HG03571 (cell line): ENCODE results near the gene MRFAP1L1.
"Not testable (repeated sequence)": the region's sequence is repeated elsewhere in the genome, so short reads cannot be mapped to it uniquely, and the experiment has no call there.

ENCODE experiments used
- ATAC-seq: cut with Tn5 transposase; IDR thresholded peaks from one replicate; pipeline ENCODE4 v1.9.1; 2021; ENCODE audit not compliant: unreplicated experiment

MRFAP1L1 gene

DNA sequence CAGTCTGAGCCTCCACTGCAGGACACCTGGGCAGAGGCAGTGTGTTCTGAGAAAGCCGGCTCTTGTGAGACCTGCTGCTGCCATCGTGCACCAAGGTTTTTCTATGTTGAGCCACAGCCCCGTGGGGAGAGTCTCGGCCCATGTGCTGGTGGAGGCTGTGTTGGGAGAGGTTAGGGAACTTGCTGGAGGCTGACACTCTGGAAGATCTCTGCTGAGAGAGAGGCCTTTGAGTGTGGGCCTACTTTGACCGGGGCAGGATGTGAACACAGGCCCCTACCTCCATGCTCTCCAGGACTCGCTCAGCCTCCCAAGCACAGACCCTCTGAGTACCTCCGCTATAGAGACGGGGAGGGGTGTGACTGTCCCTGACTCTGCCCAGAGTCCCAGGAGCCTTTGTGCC lies 17.3 kb downstream of the MRFAP1L1 start:
- ATAC-seq: no peak

DNA sequence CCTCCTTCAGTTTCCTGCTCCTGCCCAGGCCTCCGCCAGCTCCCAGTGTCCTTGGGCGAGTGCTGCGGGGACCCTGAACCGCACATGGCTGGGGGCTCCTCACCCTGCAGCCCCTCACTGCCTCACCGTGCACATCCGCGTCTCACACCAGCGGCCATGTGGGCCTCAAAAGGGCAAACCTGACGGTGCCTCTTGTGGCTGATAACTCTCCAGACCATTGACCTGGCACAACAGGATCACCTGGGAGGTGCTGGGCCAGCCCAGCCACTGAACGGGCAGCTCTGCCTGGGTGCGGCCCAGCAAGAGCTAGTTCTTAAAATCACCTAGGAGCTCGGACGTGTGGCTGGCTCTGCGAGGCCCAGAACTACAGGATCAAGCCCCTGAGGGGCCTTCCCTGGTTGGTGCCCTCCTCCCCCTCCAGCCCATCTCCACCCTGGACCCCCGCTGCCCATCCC lies 20.1 kb downstream of the MRFAP1L1 start:
- ATAC-seq: no peak

DNA sequence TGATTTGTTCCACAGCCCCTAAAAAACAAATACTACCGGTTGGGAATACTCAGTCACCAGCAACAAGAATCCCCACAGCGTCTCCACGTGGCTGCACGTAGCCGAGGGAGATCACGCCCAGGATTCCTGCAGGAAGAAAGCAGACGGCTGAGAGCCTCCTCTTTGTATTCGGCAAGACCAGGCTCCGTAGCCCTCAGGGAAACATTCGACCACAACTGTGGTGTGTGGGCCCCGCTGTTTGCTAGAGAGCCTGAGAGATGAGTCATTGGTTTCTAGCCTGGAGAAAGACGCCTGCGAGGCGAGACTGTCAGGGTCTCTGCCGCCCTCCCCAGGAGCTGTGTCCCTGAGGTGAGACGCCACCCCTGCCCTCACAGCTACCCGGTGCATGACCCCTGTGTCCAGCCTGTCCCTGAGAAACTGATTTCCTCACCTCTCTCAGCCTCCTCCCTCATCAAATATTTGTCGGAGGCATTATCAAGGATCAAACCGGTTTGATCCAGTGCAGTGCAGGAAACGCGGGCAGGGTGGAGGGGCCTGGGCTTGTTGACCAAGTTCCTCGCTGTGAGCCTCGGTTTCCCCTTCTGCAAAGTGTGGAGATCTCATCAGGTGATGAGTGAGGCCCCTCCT lies 20.7 kb downstream of the MRFAP1L1 start:
- ATAC-seq: peak; percentile 50

DNA sequence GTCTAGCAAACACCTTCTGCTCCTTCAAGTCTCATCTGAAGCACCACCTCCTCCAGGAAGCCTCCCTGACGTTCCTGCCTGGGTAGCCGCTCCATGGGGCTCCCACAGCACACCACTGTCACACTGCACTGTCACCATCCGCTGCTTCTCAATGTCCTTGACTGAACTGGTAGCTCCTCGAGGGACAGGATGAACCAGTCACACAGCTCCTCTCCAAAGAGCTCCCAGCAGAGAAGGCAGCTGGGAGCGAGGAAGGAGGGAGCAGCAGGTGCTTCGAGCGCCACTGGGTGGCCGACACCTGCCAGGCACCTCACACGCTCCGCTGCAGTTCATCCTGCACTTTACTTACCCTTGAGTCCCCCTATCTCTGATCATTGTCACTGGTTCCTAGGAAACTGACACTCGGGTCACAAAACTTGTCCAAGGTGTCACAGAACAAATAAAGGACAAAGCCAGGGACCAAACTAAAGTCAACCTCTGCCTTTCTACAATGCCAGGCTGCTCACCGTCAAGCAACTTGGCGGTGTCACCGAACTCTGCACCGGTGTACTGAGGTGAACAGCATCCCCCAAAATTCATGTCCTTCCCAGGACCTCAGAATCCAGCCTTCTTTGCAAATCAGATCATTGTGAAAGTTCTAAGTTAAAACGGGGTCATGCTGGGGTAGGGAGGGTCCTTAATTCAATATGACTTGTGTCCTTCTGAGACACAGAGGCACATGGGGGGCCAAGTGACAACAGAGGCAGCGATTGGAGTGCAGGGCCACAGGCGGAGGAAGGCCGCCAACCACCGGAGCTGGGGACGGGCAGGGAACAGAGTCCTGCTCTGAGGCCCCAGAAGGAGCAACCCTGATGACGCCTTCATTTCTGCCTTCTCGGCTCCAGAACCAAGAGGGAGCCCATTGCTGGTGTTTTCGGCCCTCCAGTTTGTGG lies 21.5 kb downstream of the MRFAP1L1 start:
- no peak for ATAC-seq

DNA sequence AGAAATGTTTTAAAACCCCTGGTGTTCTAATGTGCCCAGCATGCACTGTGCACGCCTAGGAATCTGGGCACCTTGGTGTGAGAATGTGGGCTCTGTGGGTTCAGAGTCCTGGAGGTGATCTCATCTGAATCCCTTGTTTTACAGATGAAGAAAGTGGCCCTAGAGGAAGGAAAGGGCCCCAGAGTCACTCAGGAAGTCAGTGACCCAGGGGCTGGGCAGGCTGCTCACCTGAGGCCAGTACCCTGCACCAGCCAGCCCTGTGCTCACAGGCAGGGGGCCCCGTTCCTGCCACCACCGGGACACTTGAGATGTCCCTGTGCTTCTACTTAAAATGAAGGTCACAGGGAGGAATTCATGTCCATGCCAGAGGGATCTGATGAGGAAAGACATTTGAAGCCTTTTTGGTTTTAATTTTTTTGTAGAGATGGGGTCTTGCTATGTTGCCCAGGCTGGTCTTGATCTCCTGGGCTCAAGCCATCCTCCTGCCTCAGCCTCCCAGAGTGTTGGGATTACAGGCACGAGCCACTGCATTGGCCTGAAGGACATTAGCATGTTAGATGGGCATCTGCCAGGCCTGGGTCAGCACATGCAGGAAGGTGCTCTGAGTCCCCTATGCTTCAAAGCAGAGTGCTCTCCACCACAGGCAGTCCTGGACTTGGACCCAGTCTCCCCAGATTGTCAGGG lies 23.4 kb downstream of the MRFAP1L1 start:
- ATAC-seq: no peak

DNA sequence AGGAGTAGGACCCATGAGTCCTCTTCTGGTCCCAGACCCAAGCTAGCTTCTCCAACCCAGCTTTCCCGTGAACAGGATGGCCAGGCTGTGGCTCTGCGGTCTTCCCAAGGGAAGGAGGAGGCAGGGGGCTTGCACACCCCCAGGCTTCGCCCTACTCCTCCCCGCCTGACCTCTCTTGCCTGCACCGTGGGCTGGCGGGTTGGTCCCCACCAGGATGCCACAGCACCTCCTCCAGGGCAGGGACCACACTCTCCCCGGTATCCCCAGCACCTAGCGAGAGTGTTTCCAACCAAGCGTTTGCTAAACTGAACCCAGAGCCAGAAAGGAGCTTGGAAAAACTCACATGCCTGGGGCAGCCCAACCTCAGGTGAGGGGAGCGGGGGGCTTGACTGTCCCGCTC lies 25.0 kb downstream of the MRFAP1L1 start:
- no peak for ATAC-seq

DNA sequence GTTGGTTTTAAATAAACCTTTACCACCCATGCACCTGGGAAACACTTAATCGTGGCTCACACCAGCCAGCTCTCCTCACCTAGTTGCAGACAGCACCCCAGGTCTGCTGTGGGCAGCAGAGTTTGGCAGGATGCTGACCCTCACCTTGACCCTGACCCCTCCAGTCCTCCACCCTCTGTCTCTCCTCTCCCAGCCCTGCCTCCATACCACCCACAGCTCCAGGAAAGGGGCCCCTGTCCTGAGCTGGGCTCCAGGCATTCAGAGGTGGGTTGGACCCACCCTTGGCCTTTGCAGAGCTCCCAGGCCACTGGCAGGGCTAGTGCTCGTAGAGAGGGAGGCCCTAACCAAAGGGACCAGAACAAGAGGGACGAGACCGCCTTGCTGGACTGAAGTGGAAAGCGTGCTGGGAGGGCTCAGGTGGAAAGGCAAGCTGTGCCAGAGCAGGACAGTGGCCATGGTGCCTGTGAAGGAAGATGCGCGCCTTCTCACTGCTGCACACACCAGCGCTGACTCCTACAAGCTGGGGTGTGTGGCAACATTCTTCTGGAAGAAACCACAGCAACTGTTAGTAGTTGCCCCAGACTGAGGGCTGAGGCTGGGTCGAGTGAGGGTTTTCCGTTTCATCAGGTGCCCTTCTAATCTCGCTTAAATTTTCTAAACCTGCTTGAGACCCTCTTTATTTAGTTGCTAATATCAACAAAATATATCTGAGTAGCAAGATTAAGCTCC lies 26.6 kb downstream of the MRFAP1L1 start:
- ATAC-seq: no peak

DNA sequence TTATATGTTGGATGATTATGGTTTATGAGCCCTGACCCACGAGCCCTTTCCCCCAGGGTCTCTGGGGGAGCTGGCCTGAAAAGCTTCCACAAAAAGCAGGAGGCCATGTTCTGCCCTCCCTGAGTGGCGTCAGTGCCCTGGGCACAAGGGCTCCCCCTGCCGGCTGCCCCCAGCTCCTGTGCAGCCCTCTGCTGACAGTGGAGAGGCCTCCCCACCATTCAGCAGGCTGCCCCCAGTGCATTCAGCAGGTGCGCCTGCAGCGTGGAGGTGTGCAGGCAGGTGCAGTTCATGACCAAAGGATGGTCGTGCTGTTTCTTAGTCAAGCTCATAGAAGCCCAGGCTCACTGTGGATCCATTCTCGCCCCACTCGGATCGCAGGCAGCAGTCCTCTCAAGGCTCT lies 28.5 kb downstream of the MRFAP1L1 start:
- no peak for ATAC-seq

DNA sequence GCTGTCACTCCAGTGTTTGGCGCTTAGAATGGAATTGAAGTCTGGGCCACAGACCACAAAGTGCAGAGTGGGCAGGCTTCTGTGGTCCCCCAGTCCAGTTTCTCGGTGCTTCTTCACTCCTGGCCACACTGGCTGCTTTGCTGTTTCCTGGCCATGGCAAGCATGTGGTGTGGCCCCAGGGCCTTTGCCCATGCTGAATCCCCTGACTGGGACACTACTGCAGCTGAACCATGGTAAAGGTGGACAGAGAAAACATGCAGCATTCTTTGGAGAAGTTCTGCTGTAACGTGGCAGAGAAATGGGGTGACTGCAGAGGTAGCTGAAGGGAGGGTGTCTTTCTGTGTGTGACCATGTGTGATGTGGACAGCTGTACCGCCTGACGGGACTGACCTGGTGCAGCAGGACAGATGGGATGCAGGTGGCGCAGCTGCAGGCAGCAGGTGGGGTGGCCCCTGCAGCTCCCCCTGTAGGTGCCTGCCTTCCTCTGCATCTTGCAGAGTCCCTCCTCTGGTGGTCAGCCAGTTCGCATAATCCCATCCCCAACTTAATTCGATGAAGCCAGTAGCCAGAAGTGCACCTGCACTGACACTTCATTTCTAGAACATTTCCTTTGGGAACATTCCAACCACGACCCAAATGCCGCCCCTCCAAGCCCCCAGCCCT lies 29.2 kb downstream of the MRFAP1L1 start:
- ATAC-seq: no peak

DNA sequence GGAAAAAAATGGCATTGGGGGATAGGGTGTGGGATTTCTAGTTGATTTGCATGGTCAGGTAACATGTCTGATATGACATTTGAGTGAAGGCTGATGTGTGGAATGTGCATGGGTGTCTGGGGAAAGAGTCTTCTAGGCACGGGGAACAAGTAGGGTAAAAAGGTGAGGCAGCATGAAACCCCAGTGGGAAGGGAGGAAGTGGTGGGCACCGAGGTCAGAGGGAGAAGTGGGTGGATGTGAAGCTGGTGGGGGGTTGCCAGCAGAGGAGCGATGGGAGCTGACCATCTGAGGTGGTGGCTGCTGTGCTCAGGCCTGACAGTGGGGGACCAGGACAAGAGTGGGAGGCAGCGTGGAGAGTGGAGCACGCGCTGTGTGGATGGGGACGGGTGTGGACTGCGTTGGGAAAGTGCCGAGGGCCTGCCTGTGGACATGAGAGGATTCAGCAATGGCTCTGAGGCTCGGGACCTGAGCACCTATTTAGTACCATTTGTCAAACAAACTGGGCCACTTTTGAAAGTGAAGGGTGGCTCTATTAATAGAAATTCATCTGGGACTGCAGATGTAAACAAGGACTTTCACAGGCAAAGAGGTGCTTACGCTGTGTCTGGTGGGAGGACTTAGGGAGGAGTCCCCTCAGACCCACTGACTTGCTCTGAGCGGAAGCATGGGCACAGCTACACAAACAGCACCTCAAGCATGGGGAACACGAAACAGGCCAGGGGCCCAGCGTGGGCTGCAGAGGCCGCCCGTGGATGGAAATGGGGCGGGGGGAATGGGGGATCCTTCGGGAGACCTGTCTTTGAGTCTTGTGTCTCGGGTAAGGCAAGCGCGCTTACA lies 32.7 kb downstream of the MRFAP1L1 start:
- ATAC-seq: no peak

DNA sequence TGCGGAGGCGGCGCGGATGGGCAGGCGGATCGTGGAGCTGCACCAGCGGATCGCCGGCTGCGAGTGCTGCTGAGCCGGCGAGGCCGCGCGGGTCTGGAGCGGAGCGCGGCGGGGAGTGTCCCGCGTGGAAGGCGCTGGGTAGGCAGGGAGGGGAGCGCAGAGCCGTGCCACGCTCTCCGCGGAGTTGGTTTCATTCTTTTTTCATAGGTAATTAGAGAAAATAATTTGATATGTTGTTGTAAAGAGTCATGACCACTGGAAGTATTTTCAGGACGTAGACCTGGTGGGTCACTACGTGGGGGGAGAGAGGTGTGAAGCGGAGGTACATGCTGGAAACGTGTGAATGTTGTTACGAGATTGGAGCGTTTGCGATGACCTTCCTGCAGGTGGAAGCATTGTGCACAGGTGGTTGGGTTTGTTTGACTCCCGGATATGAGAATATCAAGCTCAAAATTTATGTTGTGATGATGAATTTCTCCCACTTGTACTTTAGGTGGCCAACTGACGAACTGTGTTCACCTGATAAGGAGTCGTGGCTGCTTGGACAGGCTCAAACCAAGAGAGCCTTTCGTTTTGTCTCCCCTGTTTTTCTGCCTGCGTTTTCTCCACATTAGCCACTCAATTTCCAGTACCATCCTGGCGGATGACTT lies 35.0 kb downstream of the MRFAP1L1 start:
- peak; percentile 30 for ATAC-seq

DNA sequence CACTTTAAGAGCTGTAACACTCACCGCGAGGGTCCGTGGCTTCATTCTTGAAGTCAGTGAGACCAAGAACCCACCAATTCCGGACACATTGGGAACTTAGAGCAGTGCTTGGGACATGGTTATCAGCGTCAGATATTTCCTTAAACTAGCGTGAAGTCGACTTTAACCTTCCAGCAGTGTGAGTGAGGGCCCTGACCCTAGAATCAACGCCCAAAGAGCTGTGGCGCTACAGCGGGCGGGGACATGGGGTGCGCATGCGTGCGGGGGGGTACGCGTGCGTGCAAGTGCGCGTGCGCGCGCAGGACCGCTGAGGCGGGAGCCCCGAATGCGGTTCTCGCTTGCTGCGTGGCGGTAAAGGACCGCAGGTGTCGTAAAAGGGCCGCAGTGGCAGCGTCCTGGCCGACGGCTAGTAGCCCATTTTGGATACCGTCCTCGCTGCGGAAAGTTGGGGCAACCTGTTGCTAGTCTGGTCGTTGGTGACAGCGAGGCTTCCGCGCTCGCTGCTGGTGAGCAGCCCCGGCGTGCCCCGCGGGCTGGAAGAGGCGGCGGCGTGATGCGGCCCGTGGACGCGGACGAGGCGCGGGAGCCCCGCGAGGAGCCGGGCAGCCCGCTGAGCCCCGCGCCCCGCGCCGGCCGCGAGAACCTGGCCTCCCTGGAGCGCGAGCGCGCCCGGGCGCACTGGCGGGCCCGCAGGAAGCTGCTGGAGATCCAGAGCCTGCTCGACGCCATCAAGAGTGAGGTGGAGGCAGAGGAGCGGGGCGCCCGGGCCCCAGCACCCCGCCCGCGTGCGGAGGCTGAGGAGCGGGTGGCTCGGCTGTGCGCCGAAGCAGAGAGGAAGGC lies 35.8 kb downstream of the MRFAP1L1 start:
- peak; percentile 67 for ATAC-seq

DNA sequence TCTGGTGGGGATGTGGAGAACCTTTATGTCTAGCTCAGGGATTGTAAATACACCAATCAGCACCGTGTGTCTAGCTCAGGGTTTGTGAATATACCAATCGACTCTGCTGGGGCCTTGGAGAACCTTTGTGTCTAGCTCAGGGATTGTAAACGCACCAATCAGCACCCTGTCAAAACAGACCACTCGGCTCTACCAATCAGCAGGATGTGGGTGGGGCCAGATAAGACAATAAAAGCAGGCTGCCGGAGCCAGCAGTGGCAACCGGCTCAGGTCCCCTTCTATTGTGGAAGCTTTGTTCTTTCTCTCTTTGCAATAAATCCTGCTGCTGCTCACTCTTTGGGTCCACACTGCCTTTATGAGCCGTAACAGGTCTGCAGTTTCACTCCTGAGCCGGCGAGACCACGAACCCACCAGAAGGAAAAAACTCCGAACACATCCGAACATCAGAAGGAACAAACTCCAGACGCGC lies 36.4 kb downstream of the MRFAP1L1 start:
- ATAC-seq: not testable (repeated sequence)

DNA sequence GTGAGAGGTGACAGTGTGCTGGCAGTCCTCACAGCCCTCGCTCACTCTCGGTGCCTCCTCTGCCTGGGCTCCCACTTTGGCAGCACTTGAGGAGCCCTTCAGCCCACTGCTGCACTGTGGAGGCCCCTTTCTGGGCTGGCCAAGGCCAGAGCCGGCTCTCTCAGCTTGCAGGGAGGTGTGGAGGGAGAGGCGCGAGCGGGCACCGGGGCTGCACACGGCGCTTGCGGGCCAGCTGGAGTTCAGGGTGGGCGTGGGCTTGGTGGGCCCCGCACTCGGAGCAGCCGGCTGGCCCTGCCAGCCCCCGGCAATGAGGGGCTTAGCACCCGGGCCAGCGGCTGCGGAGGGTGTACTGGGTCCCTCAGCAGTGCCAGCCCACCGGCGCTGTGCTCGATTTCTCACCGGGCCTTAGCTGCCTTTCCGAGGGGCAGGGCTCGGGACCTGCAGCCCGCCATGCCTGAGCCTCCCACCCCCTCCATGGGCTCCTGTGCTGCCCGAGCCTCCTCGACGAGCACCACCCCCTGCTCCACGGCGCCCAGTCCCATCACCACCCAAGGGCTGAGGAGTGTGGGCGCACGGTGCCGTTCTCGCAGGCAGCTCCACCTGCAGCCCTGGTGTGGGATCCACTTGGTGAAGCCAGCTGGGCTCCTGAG lies 37.0 kb downstream of the MRFAP1L1 start:
- ATAC-seq: not testable (repeated sequence)

DNA sequence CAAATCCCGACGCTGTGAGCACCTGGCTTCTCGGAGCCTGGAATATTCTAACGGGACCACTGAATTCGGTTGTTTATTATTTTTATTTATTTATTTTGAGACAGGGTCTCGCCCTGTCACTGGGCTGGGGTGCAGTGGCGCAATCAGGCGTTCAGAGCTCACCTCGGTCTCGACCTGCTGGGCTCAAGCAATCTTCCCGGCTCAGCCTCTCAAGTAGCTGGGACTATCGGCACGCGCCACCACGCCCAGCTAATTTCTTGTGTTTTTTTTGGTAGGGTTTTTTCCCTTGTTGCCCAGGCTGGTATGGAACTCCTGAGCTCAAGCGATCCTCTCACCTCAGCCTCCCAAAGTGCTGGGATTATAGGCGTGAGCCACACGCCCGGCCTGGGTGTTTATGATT lies 37.5 kb downstream of the MRFAP1L1 start:
- no peak for ATAC-seq

DNA sequence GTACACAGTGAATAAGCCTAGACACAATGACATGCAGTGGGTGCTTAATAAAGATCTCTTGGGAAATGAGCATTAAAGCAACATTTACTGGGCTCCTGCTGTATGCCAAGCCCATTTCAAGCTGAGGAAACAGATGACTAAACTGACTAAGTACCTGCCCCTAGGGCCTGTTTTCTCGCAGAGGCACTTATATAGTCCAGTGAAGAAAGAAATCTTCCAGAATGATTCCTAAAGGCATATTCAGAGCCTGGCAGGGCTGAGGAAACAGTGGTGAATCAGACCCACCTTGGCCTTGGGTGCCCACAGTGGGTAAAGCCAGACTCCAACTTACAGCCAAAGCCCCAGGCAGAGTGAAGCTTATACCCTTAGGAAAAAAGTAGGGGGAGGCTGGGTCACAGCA lies 38.0 kb downstream of the MRFAP1L1 start:
- no peak for ATAC-seq

DNA sequence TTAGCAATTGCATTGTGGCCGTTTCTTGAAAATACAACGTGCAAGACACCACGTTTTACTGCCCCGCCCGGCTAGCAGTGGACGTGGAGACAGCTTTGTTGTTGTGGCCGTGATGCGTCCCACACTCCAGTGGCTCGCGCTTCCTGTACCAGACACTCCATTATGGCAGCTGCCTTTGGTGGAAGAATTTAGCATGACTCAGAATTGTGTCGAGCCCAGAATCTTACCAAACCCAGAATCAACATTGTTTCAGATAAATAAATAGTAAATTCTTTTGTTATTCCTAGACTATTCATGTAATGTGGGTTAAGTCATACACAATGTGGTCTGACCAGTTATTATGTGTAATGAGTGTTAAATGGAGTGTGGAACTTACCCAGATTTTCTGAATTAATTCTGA lies 41.3 kb downstream of the MRFAP1L1 start:
- no peak for ATAC-seq

DNA sequence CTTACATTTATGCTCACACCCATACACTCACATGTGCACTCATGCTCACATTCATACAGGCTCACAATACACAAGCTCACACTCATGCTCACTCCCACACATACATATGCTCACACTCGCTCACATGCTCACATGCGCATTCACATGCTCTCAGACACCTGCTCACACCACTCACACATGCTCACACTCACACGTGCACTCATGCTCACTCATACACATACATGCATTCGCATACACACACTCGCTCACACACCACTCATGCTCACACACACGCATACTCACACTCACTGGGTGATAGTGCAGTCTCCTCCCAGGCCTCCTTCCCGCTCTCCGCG lies 44.4 kb downstream of the MRFAP1L1 start:
- ATAC-seq: no peak
